GM12878 (cell line): ENCODE measurements around the gene ITIH5. TPM values are rescaled to one million over a fixed set of nuclear protein-coding genes. Genes with fewer than 3 reads are reported as not detected.

Source experiments
- ATAC-seq: fragments of 200-7000 bp; cut with Tn5 transposase; 3 replicates; pipeline ENCODE4 v1.9.1; 2020; ENCODE audit warnings: mild to moderate bottlenecking, moderate library complexity
- BruUV-seq: library from RNA; stranded (reverse); fragments of 400-500 nt; replicated peaks from 2 replicates; lab custom pipeline; 2021; lab: Mats Ljungman, UMichigan
- CTCF ChIA-PET: fragments of 300-600 bp; sonication (Branson Sonifier 250); formaldehyde crosslinking; extraction: SDS; loops from one replicate; lab custom pipeline; 2021; ENCODE audit warnings: inconsistent platforms; lab: Yijun Ruan, JAX
- POLR2A ChIA-PET: fragments of 350-600 bp; formaldehyde crosslinking; extraction: SDS; loops from one replicate; lab custom pipeline; 2021; ENCODE audit warnings: inconsistent platforms; lab: Charles Lee
- RAD21 ChIA-PET: fragments of 300-600 bp; sonication (Branson Sonifier 250); formaldehyde crosslinking; loops from one replicate; lab custom pipeline; 2023; ENCODE audit warnings: antibody characterized with exemption; ENCODE audit not compliant: unreplicated experiment; lab: Charles Lee
- SMC1A ChIA-PET: fragments of 300-600 bp; sonication (Branson Sonifier 250); formaldehyde crosslinking; loops from one replicate; lab custom pipeline; 2023; ENCODE audit not compliant: unreplicated experiment, uncharacterized antibody; lab: Charles Lee
- DNase-seq: peaks from one replicate; pipeline ENCODE4 v3.0.0-alpha.2; 2011; ENCODE audit warnings: low read depth, low spot score
- FAIRE-seq: peaks from 3 replicates; lab custom pipeline; 2011; peaks lifted over from hg19 to GRCh38; lab: Jason Lieb, UNC
- H2AFZ ChIP-seq: 2 replicates; pipeline ENCODE4 v1.6.0; 2011; ENCODE audit warnings: low read depth, low read length, control low read depth; ENCODE audit not compliant: control insufficient read depth
- H3K27ac ChIP-seq: 2 replicates; pipeline ENCODE4 v1.5.1; 2011; ENCODE audit warnings: control low read depth; ENCODE audit not compliant: control insufficient read depth, insufficient read depth
- H3K27me3 ChIP-seq, 2 experiments: replicated peaks in 1 of 2; 2 replicates each; pipeline versions ENCODE4 v1.6.0 to v1.6.1; 2011; ENCODE audit warnings: low read length in 1 of 2; ENCODE audit not compliant: control insufficient read depth in 2 of 2, insufficient read depth in 2 of 2
- H3K36me3 ChIP-seq, 2 experiments: 2 replicates each; pipeline ENCODE4 v1.5.1; 2011; ENCODE audit warnings: low read length in 1 of 2; ENCODE audit not compliant: control insufficient read depth in 2 of 2, insufficient read depth in 2 of 2
- H3K4me1 ChIP-seq: 2 replicates; pipeline ENCODE4 v1.6.1; 2011; ENCODE audit warnings: mild to moderate bottlenecking, low read length, moderate library complexity, mixed read lengths; ENCODE audit not compliant: control insufficient read depth, insufficient read depth
- H3K4me2 ChIP-seq: 2 replicates; pipeline ENCODE4 v1.6.0; 2011; ENCODE audit warnings: control low read depth; ENCODE audit not compliant: control insufficient read depth, insufficient read depth
- H3K4me3 ChIP-seq: fragments of 200-600 bp; sonication (generic); 2 replicates; pipeline ENCODE4 v1.5.1; 2016
- H3K79me2 ChIP-seq: 2 replicates; pipeline ENCODE4 v1.6.0; 2011; ENCODE audit warnings: low read length; ENCODE audit not compliant: control insufficient read depth, insufficient read depth
- H3K9ac ChIP-seq: 2 replicates; pipeline ENCODE4 v1.8.0; 2011; ENCODE audit warnings: low read length, control low read depth, mixed read lengths; ENCODE audit not compliant: control insufficient read depth, insufficient read depth
- H3K9me3 ChIP-seq: replicated peaks from 3 replicates; pipeline ENCODE4 v1.5.1; 2011; ENCODE audit warnings: mild to moderate bottlenecking, low read length; ENCODE audit not compliant: control insufficient read depth, insufficient read depth
- H4K20me1 ChIP-seq: 2 replicates; pipeline ENCODE4 v1.6.0; 2011; ENCODE audit not compliant: control insufficient read depth, insufficient read depth
- CEBPZ ChIP-seq: fragments of 150-350 bp; IDR thresholded peaks from 2 replicates; pipeline ENCODE4 v1.6.1; 2016; ENCODE audit warnings: low read depth, low read length
- EED ChIP-seq: sonication (generic); IDR thresholded peaks from 2 replicates; pipeline ENCODE4 v1.6.1; 2016; ENCODE audit warnings: antibody characterized with exemption, low read depth
- EGR1 ChIP-seq, 2 experiments: IDR thresholded peaks; 1 replicate in 1 of 2; 2 replicates in 1 of 2; pipeline ENCODE4 v1.6.1; 2011 to 2012; ENCODE audit warnings: low read depth in 2 of 2, low read length in 2 of 2, borderline replicate concordance in 1 of 2, mild to moderate bottlenecking in 1 of 2, moderate library complexity in 1 of 2
- FOXK2 ChIP-seq: fragments of 450-650 bp; IDR thresholded peaks from 2 replicates; pipeline ENCODE4 v1.6.1; 2017; ENCODE audit warnings: mild to moderate bottlenecking, moderate library complexity
- HCFC1 ChIP-seq: fragments of 150-350 bp; IDR thresholded peaks from 2 replicates; pipeline ENCODE4 v1.6.1; 2014; ENCODE audit warnings: low read length
- MAX ChIP-seq: IDR thresholded peaks from 2 replicates; pipeline ENCODE4 v1.6.1; 2012; ENCODE audit warnings: low read depth, low read length, improper control_type of control experiment
- NKRF ChIP-seq: fragments of 450-650 bp; conservative IDR thresholded peaks from 2 replicates; pipeline ENCODE4 v1.6.1; 2017; ENCODE audit warnings: mild to moderate bottlenecking, moderate library complexity
- POU2F2 ChIP-seq: IDR thresholded peaks from 3 replicates; pipeline ENCODE4 v1.6.1; 2011; ENCODE audit warnings: low read depth, mild to moderate bottlenecking, low read length, borderline replicate concordance
- RBBP5 ChIP-seq: fragments of 200-600 bp; sonication (generic); conservative IDR thresholded peaks from 2 replicates; pipeline ENCODE4 v1.6.1; 2016
- RFX5 ChIP-seq: IDR thresholded peaks from 2 replicates; pipeline ENCODE4 v1.6.1; 2011; ENCODE audit warnings: low read depth, low read length, improper control_type of control experiment
- RUNX3 ChIP-seq: IDR thresholded peaks from 2 replicates; pipeline ENCODE4 v1.6.1; 2012; ENCODE audit warnings: low read length, inconsistent platforms
- SREBF2 ChIP-seq: IDR thresholded peaks from 2 replicates; pipeline ENCODE4 v1.6.1; 2012; ENCODE audit warnings: mild to moderate bottlenecking, low read length
- TCF3 ChIP-seq: IDR thresholded peaks from 2 replicates; pipeline ENCODE4 v1.6.1; 2012; ENCODE audit warnings: low read depth, mild to moderate bottlenecking, low read length, borderline replicate concordance; ENCODE audit not compliant: insufficient read depth
- TCF7 ChIP-seq: IDR thresholded peaks from 2 replicates; pipeline ENCODE4 v1.6.1; 2014; ENCODE audit warnings: antibody characterized with exemption, borderline replicate concordance
- ZBED1 ChIP-seq: IDR thresholded peaks from 2 replicates; pipeline ENCODE4 v1.6.1; 2016; ENCODE audit warnings: borderline replicate concordance
- WGBS: methylation state at CpG from one replicate; pipeline ENCODE4 v1.1.6; 2016; ENCODE audit warnings: low lambda C conversion rate; ENCODE audit not compliant: insufficient replicate concordance, insufficient coverage; ENCODE audit errors: missing lambda C conversion rate; 5-methylcytosine and 5-hydroxymethylcytosine counted together
- in situ Hi-C: fragments of 300-500 bp; cut with MboI; formaldehyde crosslinking; loops from 9 replicates; pipeline ENCODE4 v1.14.3; 2018; ENCODE audit warnings: mixed read lengths
- intact Hi-C: fragments of 100-400 bp; cut with micrococcal nuclease; formaldehyde crosslinking; loops from one replicate; pipeline ENCODE4 v1.14.2; 2022; ENCODE audit not compliant: unreplicated experiment
- polyA plus RNA-seq, 11 experiments: library from polyadenylated mRNA; depleted of rRNA in 4 of 11; unstranded in 6 of 11; stranded (reverse) in 5 of 11; fragments of >200 nt; fragmentation: Nextera tagmentation in 4 of 11; fragmentation: Illumina TruSeq in 1 of 11; extraction: Ambion mirVana in 4 of 11; extraction: Trizol in 1 of 11; gene quantifications; 1 replicate in 1 of 11; 2 replicates in 10 of 11; pipeline versions ENCODE4 v1.2.1 to v1.2.3, GENCODE V29; 2011 to 2016; ENCODE audit warnings: inconsistent platforms in 2 of 11, missing spikeins in 2 of 11, low read depth in 1 of 11
- total RNA-seq, 4 experiments: library from RNA; depleted of rRNA in 3 of 4; stranded (reverse); fragments of >200 nt in 3 of 4; fragmentation: Illumina TruSeq in 1 of 4; extraction: Trizol in 1 of 4; gene quantifications; 2 replicates each; pipeline versions ENCODE4 v1.2.1 to v1.2.3, GENCODE V29; 2013 to 2021

ITIH5 gene
- total and polyA plus RNA-seq, 10 of the 15 experiments (the other 5 are each of a cell fraction or from before 2014, with no cell fraction given), result 0.14 to 0.43 (median 0.21) TPM; not detected in 7

GRCh38 chr10:7576340-7576739 lies 90.4 kb downstream of the ITIH5 start (continued):
- TF ChIP-seq RUNX3 (no peak), POU2F2 (no peak), NKRF (no peak), FOXK2 (no peak), SREBF2 (no peak)

DNA sequence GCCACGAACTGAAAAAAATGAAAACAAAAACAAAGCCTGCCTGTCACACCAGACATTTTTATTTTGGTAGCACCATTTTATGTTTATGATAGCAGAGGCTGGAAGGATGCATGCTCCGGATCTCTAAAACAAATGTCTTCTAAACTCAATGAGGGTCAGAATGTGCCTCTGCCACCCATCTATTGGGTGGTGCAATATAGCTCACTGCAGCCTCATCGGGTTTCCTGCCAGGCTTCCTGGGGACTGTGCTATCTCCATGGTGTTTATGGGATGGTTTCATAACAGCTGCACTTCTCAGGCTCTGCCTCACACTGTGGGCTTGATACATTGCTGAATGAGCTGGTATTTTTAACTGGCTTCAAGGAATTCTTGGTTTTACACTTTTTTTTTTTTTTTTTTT lies 94.4 kb downstream of the ITIH5 start:
- H3K27ac ChIP-seq, result no peak overlapping the region
- H3K9me3 ChIP-seq, result no peaks in the 10 kb centered on the region
- no TSS peak for BruUV-seq
- in situ Hi-C loops (no loop called here), intact Hi-C loops (no loop called here)
- DNase-seq, result no peak
- no peak overlapping the region for H3K4me3 ChIP-seq
- no peaks in the 10 kb centered on the region for H3K79me2 ChIP-seq
- CTCF ChIA-PET, result interaction anchor here (1.0 to 1.8 kb wide), 2 partner anchors 9 to 115 kb away, joined by 3 to 6 read pairs; no protein-coding TSS in a partner anchor
- POLR2A ChIA-PET, result no interaction called here
- H4K20me1 ChIP-seq, result no peaks in the 10 kb centered on the region
- ATAC-seq, result no peak
- FAIRE-seq, result no peak
- no peaks in the 10 kb centered on the region for H3K4me1 ChIP-seq
- SMC1A ChIA-PET, result interaction anchor here (1.1 to 1.2 kb wide), 3 partner anchors 10 to 14 kb away, joined by 3 to 6 read pairs (median 5); no protein-coding TSS in a partner anchor
- no peak overlapping the region for H2AFZ ChIP-seq
- no peaks in the 10 kb centered on the region for H3K36me3 ChIP-seq
- no peak for TF ChIP-seq MAX
- TF ChIP-seq RBBP5, result no peak
- no peak for TF ChIP-seq EGR1 (IDR thresholded peaks at IDR 0.05; ENCODE audit: borderline replicate concordance in 1 of 2, low read depth in 2 of 2, low read length in 2 of 2)
- no peak for TF ChIP-seq HCFC1
- TF ChIP-seq RFX5, result no peak
- no peak for TF ChIP-seq TCF3
- no peak for TF ChIP-seq ZBED1
- no peak for TF ChIP-seq EED
- TF ChIP-seq CEBPZ, result no peak
- TF ChIP-seq TCF7, result no peak
- WGBS, result 0% methylated on average over 3 of the region's 3 CpGs
- peaks cover 0 to 2% of the 10 kb centered on the region in 2 experiments; a peak in 1 of 4 replicates for H3K27me3 ChIP-seq
- no peak overlapping the region for H3K9ac ChIP-seq
- RAD21 ChIA-PET, result interaction anchor here (1.0 kb wide), 1 partner anchor 47 kb away, joined by 3 read pairs; no protein-coding TSS in a partner anchor
- no peak overlapping the region for H3K4me2 ChIP-seq
